HEK293 (cell line): ENCODE measurements around the gene FAM120C.

Experiments
- CTCF ChIA-PET: fragments of 350-600 bp; formaldehyde crosslinking; extraction: SDS; loops from one replicate; lab custom pipeline; 2021; ENCODE audit warnings: antibody characterized with exemption; lab: Yijun Ruan, JAX
- POLR2A ChIA-PET: fragments of 300-600 bp; formaldehyde crosslinking; extraction: SDS; loops from one replicate; lab custom pipeline; 2020; ENCODE audit warnings: antibody characterized with exemption, inconsistent platforms; lab: Yijun Ruan, JAX
- H3K27ac ChIP-seq: fragments of 200-500 bp; sonication (Bioruptor generic); 2 replicates; pipeline ENCODE4 v1.5.1; 2014; ENCODE audit warnings: low read depth, low read length, control low read depth, inconsistent platforms; ENCODE audit errors: extremely low read depth
- H3K36me3 ChIP-seq, 2 experiments: fragments of 200-500 bp in 1 of 2; sonication (Bioruptor generic) in 1 of 2; 1 replicate in 1 of 2; 2 replicates in 1 of 2; pipeline ENCODE4 v1.5.1; 2014 to 2017; ENCODE audit warnings: inconsistent platforms in 2 of 2, low read length in 2 of 2; ENCODE audit not compliant: control insufficient read depth in 2 of 2, insufficient read depth in 1 of 2
- H3K4me1 ChIP-seq: fragments of 200-500 bp; sonication (Bioruptor generic); 2 replicates; pipeline ENCODE4 v1.5.1; 2014; ENCODE audit warnings: mild to moderate bottlenecking, low read length, inconsistent platforms; ENCODE audit not compliant: control insufficient read depth, insufficient read depth
- H3K4me3 ChIP-seq: 2 replicates; pipeline ENCODE4 v1.5.1; 2011; ENCODE audit warnings: low read depth, mild to moderate bottlenecking, control low read depth, low read length, moderate library complexity
- H3K9me3 ChIP-seq: fragments of 200-500 bp; sonication (Bioruptor generic); 2 replicates; pipeline ENCODE4 v1.5.1; 2014; ENCODE audit warnings: low read depth, low read length, inconsistent platforms; ENCODE audit not compliant: control insufficient read depth, insufficient read depth
- GLI2 ChIP-seq: fragments of 450-650 bp; formaldehyde crosslinking; IDR thresholded peaks from 2 replicates; pipeline ENCODE4; 2017; ENCODE audit warnings: missing biosample characterization, missing genetic modification characterization, low read depth, borderline replicate concordance
- HOXA7 ChIP-seq: sonication (generic); formaldehyde crosslinking; IDR thresholded peaks from 2 replicates; pipeline ENCODE4 v1.8.1; 2022; ENCODE audit warnings: missing genetic modification reagents, borderline replicate concordance
- PRDM1 ChIP-seq: fragments of 450-650 bp; formaldehyde crosslinking; IDR thresholded peaks from 2 replicates; pipeline ENCODE4; 2016; ENCODE audit warnings: missing biosample characterization, missing genetic modification characterization
- SCRT2 ChIP-seq: fragments of 450-650 bp; formaldehyde crosslinking; IDR thresholded peaks from 2 replicates; pipeline ENCODE4 v1.5.1; 2016; ENCODE audit warnings: missing biosample characterization, missing genetic modification characterization
- ZBTB11 ChIP-seq: fragments of 450-650 bp; formaldehyde crosslinking; conservative IDR thresholded peaks from 2 replicates; pipeline ENCODE4 v1.5.1; 2016; ENCODE audit warnings: low read depth, missing biosample characterization, missing genetic modification characterization
- ZBTB7A ChIP-seq: fragments of 450-650 bp; formaldehyde crosslinking; IDR thresholded peaks from 2 replicates; pipeline ENCODE4 v1.5.1; 2016; ENCODE audit warnings: low read depth, missing biosample characterization, missing genetic modification characterization
- ZBTB8A ChIP-seq: fragments of 450-650 bp; formaldehyde crosslinking; IDR thresholded peaks from 2 replicates; pipeline ENCODE4 v1.5.1; 2016; ENCODE audit warnings: missing biosample characterization, missing genetic modification characterization
- ZFP37 ChIP-seq: fragments of 450-650 bp; formaldehyde crosslinking; IDR thresholded peaks from 2 replicates; pipeline ENCODE4 v1.5.1; 2016; ENCODE audit warnings: missing biosample characterization, missing genetic modification characterization
- ZNF248 ChIP-seq: fragments of 450-650 bp; formaldehyde crosslinking; IDR thresholded peaks from 2 replicates; pipeline ENCODE4 v1.5.1; 2017; ENCODE audit warnings: missing biosample characterization, missing genetic modification characterization
- ZNF366 ChIP-seq: fragments of 450-650 bp; formaldehyde crosslinking; conservative IDR thresholded peaks from 2 replicates; pipeline ENCODE4 v1.5.1; 2016; ENCODE audit warnings: missing biosample characterization, missing genetic modification characterization
- ZNF37A ChIP-seq: fragments of 450-650 bp; IDR thresholded peaks from 2 replicates; pipeline ENCODE4 v1.5.1; 2018; ENCODE audit warnings: missing biosample characterization, missing genetic modification characterization
- ZNF544 ChIP-seq: fragments of 450-650 bp; formaldehyde crosslinking; IDR thresholded peaks from 2 replicates; pipeline ENCODE4 v1.5.0; 2017; ENCODE audit warnings: missing biosample characterization, missing genetic modification characterization
- ZNF560 ChIP-seq: fragments of 450-650 bp; formaldehyde crosslinking; IDR thresholded peaks from 2 replicates; pipeline ENCODE4 v1.5.1; 2017; ENCODE audit warnings: missing biosample characterization, missing genetic modification characterization, borderline replicate concordance
- ZNF621 ChIP-seq: fragments of 450-650 bp; formaldehyde crosslinking; IDR thresholded peaks from 2 replicates; pipeline ENCODE4 v1.5.1; 2017; ENCODE audit warnings: missing biosample characterization, missing genetic modification characterization
- ZNF664 ChIP-seq: fragments of 450-650 bp; formaldehyde crosslinking; IDR thresholded peaks from 2 replicates; pipeline ENCODE4 v1.5.1; 2016; ENCODE audit warnings: missing biosample characterization, missing genetic modification characterization
- ZNF792 ChIP-seq: fragments of 450-650 bp; formaldehyde crosslinking; IDR thresholded peaks from 2 replicates; pipeline ENCODE4 v1.5.1; 2016; ENCODE audit warnings: missing biosample characterization, missing genetic modification characterization
- ZSCAN23 ChIP-seq: fragments of 450-650 bp; formaldehyde crosslinking; IDR thresholded peaks from 2 replicates; pipeline ENCODE4 v1.5.1; 2016; ENCODE audit warnings: missing biosample characterization, missing genetic modification characterization
- TF ChIP-seq, protein P1 (sequence below): fragments of 450-650 bp; formaldehyde crosslinking; IDR thresholded peaks from 2 replicates; pipeline ENCODE4 v1.5.1; 2016; ENCODE audit warnings: missing biosample characterization, missing genetic modification characterization
- TF ChIP-seq, protein P2 (sequence below): fragments of 450-650 bp; formaldehyde crosslinking; conservative IDR thresholded peaks from 2 replicates; pipeline ENCODE4 v1.5.1; 2016; ENCODE audit warnings: low read depth, missing biosample characterization, missing genetic modification characterization

The FAM120C gene

DNA sequence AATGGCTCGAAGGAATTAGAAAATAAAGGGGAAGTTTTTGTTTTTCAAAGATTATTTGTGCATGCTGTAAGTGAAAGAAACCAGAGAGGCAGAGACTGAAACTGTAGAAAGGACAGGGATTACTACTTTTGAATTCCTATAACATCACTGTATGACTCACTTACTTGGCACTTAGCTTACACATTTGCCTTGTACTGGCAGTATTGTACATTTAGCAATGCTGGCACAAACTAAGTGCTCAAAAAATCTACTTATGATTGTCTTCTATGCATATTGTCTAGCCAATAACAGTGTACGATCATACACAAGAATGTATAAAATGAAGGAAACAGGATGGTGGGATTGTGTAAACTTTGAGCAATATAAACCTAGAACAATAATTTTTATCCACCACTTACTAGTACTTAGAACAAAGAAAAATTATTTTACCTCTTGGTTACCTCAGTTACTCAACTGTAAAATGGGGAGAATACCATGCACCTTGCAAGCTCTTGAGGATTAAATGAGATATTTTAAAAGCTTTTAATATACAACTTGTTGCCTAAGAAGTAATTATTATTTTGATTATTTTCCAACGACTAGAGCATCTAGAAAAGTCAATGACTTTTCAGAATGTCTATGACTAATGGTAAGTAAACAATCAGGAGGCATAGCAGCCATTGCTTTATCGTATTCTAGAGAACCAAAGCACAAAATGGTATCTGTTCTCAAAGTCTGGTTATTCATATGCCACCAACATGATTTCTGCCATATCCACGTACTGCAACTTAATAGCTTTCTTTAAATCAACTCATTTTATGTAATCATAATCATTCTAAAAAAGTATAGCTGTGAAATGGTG, 4.7 kb downstream of the FAM120C start:
- H3K9me3 ChIP-seq, result no peaks in the 10 kb centered on the region
- ChIA-PET POLR2A (no interaction called here), CTCF (interaction anchor here (0.7 kb wide), 1 partner anchor 1841 kb away, joined by 3 read pairs; no protein-coding TSS in a partner anchor)
- TF ChIP-seq ZSCAN23 (tag by site-specific recombination) (no peak), ZNF792 (tag by site-specific recombination) (no peak), ZNF560 (tag by site-specific recombination) (no peak), ZNF664 (tag by site-specific recombination) (peak; percentile 71), SCRT2 (tag by site-specific recombination) (no peak), ZNF621 (tag by site-specific recombination) (no peak), ZBTB8A (tag by site-specific recombination) (no peak), ZNF544 (tag by site-specific recombination) (no peak), ZNF366 (tag by site-specific recombination) (0 out of 2 replicates have a peak, but pooled peaks have one; percentile 22), ZFP37 (0 out of 2 replicates have a peak, but pooled peaks have one; percentile 29), GLI2 (tag by site-specific recombination) (no peak), ZBTB7A (tag by site-specific recombination) (no peak), ZNF248 (tag by site-specific recombination) (no peak), ZNF37A (tag by site-specific recombination) (no peak), PRDM1 (tag by site-specific recombination) (peak; percentile 61; the same call in 1 of the 2 replicates), HOXA7 (no peak), ZBTB11 (tag by site-specific recombination) (no peak)
- TF ChIP-seq, protein P1, sequence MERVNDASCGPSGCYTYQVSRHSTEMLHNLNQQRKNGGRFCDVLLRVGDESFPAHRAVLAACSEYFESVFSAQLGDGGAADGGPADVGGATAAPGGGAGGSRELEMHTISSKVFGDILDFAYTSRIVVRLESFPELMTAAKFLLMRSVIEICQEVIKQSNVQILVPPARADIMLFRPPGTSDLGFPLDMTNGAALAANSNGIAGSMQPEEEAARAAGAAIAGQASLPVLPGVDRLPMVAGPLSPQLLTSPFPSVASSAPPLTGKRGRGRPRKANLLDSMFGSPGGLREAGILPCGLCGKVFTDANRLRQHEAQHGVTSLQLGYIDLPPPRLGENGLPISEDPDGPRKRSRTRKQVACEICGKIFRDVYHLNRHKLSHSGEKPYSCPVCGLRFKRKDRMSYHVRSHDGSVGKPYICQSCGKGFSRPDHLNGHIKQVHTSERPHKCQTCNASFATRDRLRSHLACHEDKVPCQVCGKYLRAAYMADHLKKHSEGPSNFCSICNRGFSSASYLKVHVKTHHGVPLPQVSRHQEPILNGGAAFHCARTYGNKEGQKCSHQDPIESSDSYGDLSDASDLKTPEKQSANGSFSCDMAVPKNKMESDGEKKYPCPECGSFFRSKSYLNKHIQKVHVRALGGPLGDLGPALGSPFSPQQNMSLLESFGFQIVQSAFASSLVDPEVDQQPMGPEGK (tag by site-specific recombination), result no peak
- TF ChIP-seq, protein P2, sequence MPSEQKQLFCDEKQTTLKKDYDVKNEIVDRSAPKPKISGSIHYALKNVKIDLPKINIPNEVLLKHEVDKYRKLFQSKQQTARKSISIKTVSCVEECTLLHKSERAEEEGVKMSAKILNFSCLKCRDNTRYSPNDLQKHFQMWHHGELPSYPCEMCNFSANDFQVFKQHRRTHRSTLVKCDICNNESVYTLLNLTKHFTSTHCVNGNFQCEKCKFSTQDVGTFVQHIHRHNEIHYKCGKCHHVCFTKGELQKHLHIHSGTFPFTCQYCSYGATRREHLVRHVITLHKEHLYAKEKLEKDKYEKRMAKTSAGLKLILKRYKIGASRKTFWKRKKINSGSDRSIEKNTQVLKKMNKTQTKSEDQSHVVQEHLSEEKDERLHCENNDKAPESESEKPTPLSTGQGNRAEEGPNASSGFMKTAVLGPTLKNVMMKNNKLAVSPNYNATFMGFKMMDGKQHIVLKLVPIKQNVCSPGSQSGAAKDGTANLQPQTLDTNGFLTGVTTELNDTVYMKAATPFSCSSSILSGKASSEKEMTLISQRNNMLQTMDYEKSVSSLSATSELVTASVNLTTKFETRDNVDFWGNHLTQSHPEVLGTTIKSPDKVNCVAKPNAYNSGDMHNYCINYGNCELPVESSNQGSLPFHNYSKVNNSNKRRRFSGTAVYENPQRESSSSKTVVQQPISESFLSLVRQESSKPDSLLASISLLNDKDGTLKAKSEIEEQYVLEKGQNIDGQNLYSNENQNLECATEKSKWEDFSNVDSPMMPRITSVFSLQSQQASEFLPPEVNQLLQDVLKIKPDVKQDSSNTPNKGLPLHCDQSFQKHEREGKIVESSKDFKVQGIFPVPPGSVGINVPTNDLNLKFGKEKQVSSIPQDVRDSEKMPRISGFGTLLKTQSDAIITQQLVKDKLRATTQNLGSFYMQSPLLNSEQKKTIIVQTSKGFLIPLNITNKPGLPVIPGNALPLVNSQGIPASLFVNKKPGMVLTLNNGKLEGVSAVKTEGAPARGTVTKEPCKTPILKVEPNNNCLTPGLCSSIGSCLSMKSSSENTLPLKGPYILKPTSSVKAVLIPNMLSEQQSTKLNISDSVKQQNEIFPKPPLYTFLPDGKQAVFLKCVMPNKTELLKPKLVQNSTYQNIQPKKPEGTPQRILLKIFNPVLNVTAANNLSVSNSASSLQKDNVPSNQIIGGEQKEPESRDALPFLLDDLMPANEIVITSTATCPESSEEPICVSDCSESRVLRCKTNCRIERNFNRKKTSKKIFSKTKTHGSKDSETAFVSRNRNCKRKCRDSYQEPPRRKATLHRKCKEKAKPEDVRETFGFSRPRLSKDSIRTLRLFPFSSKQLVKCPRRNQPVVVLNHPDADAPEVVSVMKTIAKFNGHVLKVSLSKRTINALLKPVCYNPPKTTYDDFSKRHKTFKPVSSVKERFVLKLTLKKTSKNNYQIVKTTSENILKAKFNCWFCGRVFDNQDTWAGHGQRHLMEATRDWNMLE (tag by site-specific recombination), result no peak
- peaks cover 5% of the 10 kb centered on the region; the same call in 1 of the 2 replicates for H3K4me1 ChIP-seq
- H3K4me3 ChIP-seq, result no peak overlapping the region
- H3K36me3 ChIP-seq, result peaks cover 0 to 17% of the 10 kb centered on the region in 2 experiments; a peak in 2 of 3 replicates
- no peak overlapping the region for H3K27ac ChIP-seq
